K562 (cell line): Measurements from ENCODE around the gene RASSF6. TPM values are rescaled to one million over a fixed set of nuclear protein-coding genes. Genes with fewer than 3 reads are reported as not detected.

Experiments
- ATAC-seq: fragments of 200-7000 bp; cut with Tn5 transposase; 3 replicates; pipeline ENCODE4 v1.9.1; 2020; ENCODE audit warnings: moderate library complexity
- BruUV-seq: library from RNA; stranded (reverse); fragments of 400-500 nt; replicated peaks from 2 replicates; lab custom pipeline; 2021; lab: Mats Ljungman, UMichigan
- CTCF ChIA-PET: fragments of 300-600 bp; formaldehyde crosslinking; extraction: SDS; loops from one replicate; lab custom pipeline; 2021; ENCODE audit warnings: low intra/inter-chr PET ratio; lab: Yijun Ruan, JAX
- POLR2A ChIA-PET: fragments of 300-600, 350-650 bp; sonication (Branson Sonifier 250); formaldehyde crosslinking; extraction: SDS; loops from one replicate; lab custom pipeline; 2021; ENCODE audit warnings: antibody characterized with exemption, inconsistent platforms; lab: Yijun Ruan, JAX
- DNase-seq, 4 experiments: peaks; one replicate each; pipeline versions ENCODE4 v3.0.0 to v3.0.0-alpha.2; 2011 to 2018; ENCODE audit warnings: low spot score in 3 of 4, mixed read lengths in 3 of 4; ENCODE audit errors: extremely low read depth in 1 of 4
- FAIRE-seq: peaks from 2 replicates; lab custom pipeline; 2011; peaks lifted over from hg19 to GRCh38; lab: Jason Lieb, UNC
- H2AFZ ChIP-seq: 2 replicates; pipeline ENCODE4 v1.6.0; 2011; ENCODE audit warnings: low read depth, low read length, control low read depth, inconsistent platforms
- H3K27ac ChIP-seq: fragments of 200-600 bp; 3 replicates; pipeline ENCODE4 v1.8.0; 2011; ENCODE audit warnings: low read depth, mild to moderate bottlenecking, control low read depth, inconsistent platforms, low read length, moderate library complexity, mixed read lengths; ENCODE audit errors: extremely low read depth
- H3K27me3 ChIP-seq, 2 experiments: fragments of 300-600 bp in 1 of 2; 2 replicates in 1 of 2; 3 replicates in 1 of 2; pipeline versions ENCODE4 v1.6.0 to v1.8.0; 2011; ENCODE audit warnings: inconsistent platforms in 2 of 2, low read length in 2 of 2, mild to moderate bottlenecking in 1 of 2, mixed read lengths in 1 of 2, moderate library complexity in 1 of 2; ENCODE audit not compliant: control insufficient read depth in 2 of 2, insufficient read depth in 2 of 2
- H3K36me3 ChIP-seq: fragments of 300-600 bp; 3 replicates; pipeline ENCODE4 v1.8.0; 2011; ENCODE audit warnings: mild to moderate bottlenecking, low read length, inconsistent platforms; ENCODE audit not compliant: control insufficient read depth, insufficient read depth
- H3K4me1 ChIP-seq, 2 experiments: fragments of 200-600 bp in 1 of 2; replicated peaks in 1 of 2; 2 replicates in 1 of 2; 3 replicates in 1 of 2; pipeline versions ENCODE4 v1.5.1 to v1.8.0; 2011; ENCODE audit warnings: inconsistent platforms in 2 of 2, low read length in 2 of 2, mild to moderate bottlenecking in 1 of 2, mixed read lengths in 1 of 2, moderate library complexity in 1 of 2; ENCODE audit not compliant: control insufficient read depth in 2 of 2, insufficient read depth in 2 of 2
- H3K4me2 ChIP-seq: 2 replicates; pipeline ENCODE4 v1.6.1; 2011; ENCODE audit warnings: low read length, control low read depth, inconsistent platforms, mixed read lengths; ENCODE audit not compliant: insufficient read depth
- H3K4me3 ChIP-seq: fragments of 200-600 bp; sonication (generic), shearing (Covaris generic); 2 replicates; pipeline ENCODE4 v1.5.1; 2016; ENCODE audit warnings: control low read depth, inconsistent platforms
- H3K79me2 ChIP-seq: fragments of 200-600 bp; 3 replicates; pipeline ENCODE4 v1.8.0; 2011; ENCODE audit warnings: low read length, inconsistent platforms; ENCODE audit not compliant: control insufficient read depth, insufficient read depth
- H3K9ac ChIP-seq, 2 experiments: 2 replicates each; pipeline versions ENCODE4 v1.6.0 to v1.6.1; 2011; ENCODE audit warnings: low read depth in 2 of 2, low read length in 2 of 2, control low read depth in 1 of 2, inconsistent platforms in 1 of 2, mild to moderate bottlenecking in 1 of 2, mixed read lengths in 1 of 2; ENCODE audit not compliant: insufficient read depth in 1 of 2
- H3K9me1 ChIP-seq: one replicate; pipeline ENCODE4 v1.6.0; 2011; ENCODE audit warnings: inconsistent platforms, mild to moderate bottlenecking, low read length, moderate library complexity; ENCODE audit not compliant: control insufficient read depth, insufficient read depth
- H3K9me3 ChIP-seq: replicated peaks from 2 replicates; pipeline ENCODE4 v1.5.1; 2011; ENCODE audit warnings: low read depth, low read length, inconsistent platforms; ENCODE audit not compliant: control insufficient read depth, insufficient read depth
- H4K20me1 ChIP-seq: replicated peaks from 2 replicates; pipeline ENCODE4 v1.6.1; 2011; ENCODE audit warnings: low read length, inconsistent platforms, mixed read lengths; ENCODE audit not compliant: control insufficient read depth, insufficient read depth
- BMI1 ChIP-seq: fragments of 150-350 bp; IDR thresholded peaks from 2 replicates; pipeline ENCODE4 v1.6.1; 2014; ENCODE audit warnings: low read length
- ILK ChIP-seq: fragments of 450-650 bp; IDR thresholded peaks from 2 replicates; pipeline ENCODE4 v1.6.1; 2016; ENCODE audit warnings: missing genetic modification characterization, low read depth, mild to moderate bottlenecking, missing compliant biosample characterization, moderate library complexity, borderline replicate concordance
- KLF6 ChIP-seq: fragments of 250-450 bp; sonication (Bioruptor Pico); IDR thresholded peaks from 2 replicates; pipeline ENCODE4 v1.4.0; 2020; ENCODE audit warnings: mild to moderate bottlenecking, moderate library complexity, borderline replicate concordance
- MCM5 ChIP-seq: fragments of 450-650 bp; IDR thresholded peaks from 2 replicates; pipeline ENCODE4 v1.6.1; 2016; ENCODE audit warnings: low read depth
- TAL1 ChIP-seq: fragments of 450-650 bp; IDR thresholded peaks from 2 replicates; pipeline ENCODE4 v1.6.1; 2016; ENCODE audit warnings: mild to moderate bottlenecking
- ZKSCAN1 ChIP-seq: fragments of 150-350 bp; IDR thresholded peaks from 2 replicates; pipeline ENCODE4 v1.6.1; 2016; ENCODE audit warnings: low read depth, low read length
- ZNF124 ChIP-seq: sonication (generic); formaldehyde crosslinking; IDR thresholded peaks from 2 replicates; pipeline ENCODE4 v1.8.1; 2022; ENCODE audit warnings: missing genetic modification reagents
- ZNF561 ChIP-seq: fragments of 450-650 bp; formaldehyde crosslinking; conservative IDR thresholded peaks from 2 replicates; pipeline ENCODE4 v1.4.0; 2020; ENCODE audit warnings: mild to moderate bottlenecking, moderate library complexity
- ZZZ3 ChIP-seq: fragments of 450-650 bp; IDR thresholded peaks from 2 replicates; pipeline ENCODE4 v1.6.1; 2016; ENCODE audit warnings: antibody characterized with exemption, mild to moderate bottlenecking, moderate library complexity
- in situ Hi-C: fragments of 300-500 bp; cut with MboI; formaldehyde crosslinking; loops from 4 replicates; pipeline ENCODE4 v1.15.0; 2018; ENCODE audit warnings: inconsistent platforms, mixed read lengths
- intact Hi-C: fragments of 100-400 bp; cut with micrococcal nuclease; formaldehyde crosslinking; loops from 2 replicates; pipeline ENCODE4 v1.14.2; 2022
- polyA plus RNA-seq, 8 experiments: library from polyadenylated mRNA; depleted of rRNA in 4 of 8; stranded (reverse) in 5 of 8; unstranded in 3 of 8; fragments of >200 nt; fragmentation: Nextera tagmentation in 2 of 8; fragmentation: Illumina TruSeq in 1 of 8; extraction: Ambion mirVana in 2 of 8; extraction: Trizol in 1 of 8; gene quantifications; 2 replicates each; pipeline versions ENCODE4 v1.2.1 to v1.2.3, GENCODE V29; 2011 to 2014; ENCODE audit warnings: inconsistent platforms in 1 of 8, missing spikeins in 1 of 8
- total RNA-seq, 7 experiments: library from RNA; depleted of rRNA in 6 of 7; stranded (reverse); fragments of >200 nt in 6 of 7; fragmentation: Illumina TruSeq in 2 of 7; extraction: Trizol in 2 of 7; gene quantifications; 2 replicates each; pipeline versions ENCODE4 v1.2.1 to v1.2.3, GENCODE V29; 2011 to 2021; ENCODE audit warnings: low replicate concordance in 1 of 7
- TF ChIP-seq, protein P1 (sequence below): fragments of 450-650 bp; IDR thresholded peaks from 2 replicates; pipeline ENCODE4 v1.7.1; 2018; ENCODE audit warnings: mild to moderate bottlenecking, low read depth; ENCODE audit not compliant: partially characterized antibody
- TF ChIP-seq, protein P2 (sequence below): fragments of 450-650 bp; IDR thresholded peaks from 2 replicates; pipeline ENCODE4 v1.6.1; 2014; ENCODE audit warnings: low read depth, mild to moderate bottlenecking, moderate library complexity, borderline replicate concordance

Gene RASSF6
- total and polyA plus RNA-seq, 9 of the 15 experiments (the other 6 are each of a cell fraction or from before 2014, with no cell fraction given): under 0.01 to 0.25 (median 0.06) TPM; not detected in 1

DNA sequence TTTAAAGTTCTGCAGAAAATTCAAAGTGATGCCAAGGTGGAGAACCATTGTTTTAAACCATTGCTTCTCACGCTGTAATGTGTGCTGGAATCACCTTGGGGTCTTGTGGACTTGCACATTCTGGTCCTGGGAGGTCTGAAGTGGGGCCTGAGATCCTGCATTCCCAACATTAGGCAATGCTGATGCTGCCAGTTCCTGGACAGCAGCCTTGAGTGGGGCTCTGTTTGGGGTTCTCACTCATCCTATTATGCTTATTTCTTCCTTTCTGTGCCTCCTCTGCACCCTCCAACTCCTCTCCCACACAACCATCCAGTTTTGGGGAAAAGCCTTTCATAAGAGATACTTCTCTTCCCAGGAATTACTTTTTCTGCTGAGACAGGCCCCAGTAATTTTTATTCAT lies 44.2 kb upstream of the RASSF6 start (continued):
- no peak for TF ChIP-seq ZNF561 (CRISPR knock-in tag)
- no peak for TF ChIP-seq KLF6
- TF ChIP-seq, protein P1, sequence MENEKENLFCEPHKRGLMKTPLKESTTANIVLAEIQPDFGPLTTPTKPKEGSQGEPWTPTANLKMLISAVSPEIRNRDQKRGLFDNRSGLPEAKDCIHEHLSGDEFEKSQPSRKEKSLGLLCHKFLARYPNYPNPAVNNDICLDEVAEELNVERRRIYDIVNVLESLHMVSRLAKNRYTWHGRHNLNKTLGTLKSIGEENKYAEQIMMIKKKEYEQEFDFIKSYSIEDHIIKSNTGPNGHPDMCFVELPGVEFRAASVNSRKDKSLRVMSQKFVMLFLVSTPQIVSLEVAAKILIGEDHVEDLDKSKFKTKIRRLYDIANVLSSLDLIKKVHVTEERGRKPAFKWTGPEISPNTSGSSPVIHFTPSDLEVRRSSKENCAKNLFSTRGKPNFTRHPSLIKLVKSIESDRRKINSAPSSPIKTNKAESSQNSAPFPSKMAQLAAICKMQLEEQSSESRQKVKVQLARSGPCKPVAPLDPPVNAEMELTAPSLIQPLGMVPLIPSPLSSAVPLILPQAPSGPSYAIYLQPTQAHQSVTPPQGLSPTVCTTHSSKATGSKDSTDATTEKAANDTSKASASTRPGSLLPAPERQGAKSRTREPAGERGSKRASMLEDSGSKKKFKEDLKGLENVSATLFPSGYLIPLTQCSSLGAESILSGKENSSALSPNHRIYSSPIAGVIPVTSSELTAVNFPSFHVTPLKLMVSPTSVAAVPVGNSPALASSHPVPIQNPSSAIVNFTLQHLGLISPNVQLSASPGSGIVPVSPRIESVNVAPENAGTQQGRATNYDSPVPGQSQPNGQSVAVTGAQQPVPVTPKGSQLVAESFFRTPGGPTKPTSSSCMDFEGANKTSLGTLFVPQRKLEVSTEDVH: no peak

DNA sequence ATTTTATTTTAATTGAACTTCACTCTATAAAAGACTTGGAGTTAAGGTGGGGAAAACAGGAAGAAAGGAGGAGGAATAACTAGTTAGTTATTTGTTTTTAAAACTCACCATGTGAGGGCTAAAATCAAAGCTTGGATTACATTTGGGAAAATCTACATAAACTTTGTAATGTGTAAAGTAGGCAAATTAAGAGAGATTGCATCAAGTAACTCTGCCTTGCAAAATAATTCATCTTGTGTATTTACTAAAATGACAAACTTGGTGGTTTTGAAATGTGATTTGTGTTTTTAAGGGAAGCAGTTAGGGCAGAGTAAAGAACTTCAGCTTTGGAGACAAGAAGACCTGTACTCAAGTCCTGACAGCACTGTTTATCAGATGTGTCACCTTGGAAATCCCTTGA lies 43.3 kb upstream of the RASSF6 start:
- no peaks in the 10 kb centered on the region for H3K9me1 ChIP-seq

More for the DNA sequence above, 43.3 kb upstream of the RASSF6 start:
- no peak overlapping the region for H3K4me3 ChIP-seq
- no peaks in the 10 kb centered on the region for H4K20me1 ChIP-seq
- H3K4me2 ChIP-seq: no peak overlapping the region
- no peaks in the 10 kb centered on the region for H3K9me3 ChIP-seq
- H3K9ac ChIP-seq: no peak overlapping the region
- POLR2A ChIA-PET: no interaction called here
- FAIRE-seq (no peak), DNase-seq (no peak), ATAC-seq (no peak)
- CTCF ChIA-PET: interaction anchor here (1.4 to 1.8 kb wide), 3 partner anchors 200 to 471 kb away, joined by 5 to 15 read pairs (median 8); no protein-coding TSS in a partner anchor
- no peaks in the 10 kb centered on the region for H3K79me2 ChIP-seq
- in situ Hi-C loops: loop anchor here (10.0 kb wide), 1 partner anchor 371 kb away; the partner anchor contains the start of gene CXCL3
- TF ChIP-seq TAL1: no peak
- no peak for TF ChIP-seq MCM5
- TF ChIP-seq ZKSCAN1: no peak
- TF ChIP-seq ZZZ3: no peak
- no peak for TF ChIP-seq ZNF124
- TF ChIP-seq, protein P2, sequence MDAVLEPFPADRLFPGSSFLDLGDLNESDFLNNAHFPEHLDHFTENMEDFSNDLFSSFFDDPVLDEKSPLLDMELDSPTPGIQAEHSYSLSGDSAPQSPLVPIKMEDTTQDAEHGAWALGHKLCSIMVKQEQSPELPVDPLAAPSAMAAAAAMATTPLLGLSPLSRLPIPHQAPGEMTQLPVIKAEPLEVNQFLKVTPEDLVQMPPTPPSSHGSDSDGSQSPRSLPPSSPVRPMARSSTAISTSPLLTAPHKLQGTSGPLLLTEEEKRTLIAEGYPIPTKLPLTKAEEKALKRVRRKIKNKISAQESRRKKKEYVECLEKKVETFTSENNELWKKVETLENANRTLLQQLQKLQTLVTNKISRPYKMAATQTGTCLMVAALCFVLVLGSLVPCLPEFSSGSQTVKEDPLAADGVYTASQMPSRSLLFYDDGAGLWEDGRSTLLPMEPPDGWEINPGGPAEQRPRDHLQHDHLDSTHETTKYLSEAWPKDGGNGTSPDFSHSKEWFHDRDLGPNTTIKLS: no peak
- no peak for TF ChIP-seq BMI1
- TF ChIP-seq ILK (tag): no peak
- no TSS peak for BruUV-seq
- H3K27ac ChIP-seq: no peak overlapping the region
- no peak overlapping the region for H2AFZ ChIP-seq
- no peaks in the 10 kb centered on the region for H3K27me3 ChIP-seq
- H3K36me3 ChIP-seq: no peaks in the 10 kb centered on the region
- H3K4me1 ChIP-seq: no peaks in the 10 kb centered on the region; a peak in 1 of 5 replicates
- intact Hi-C loops: loop anchor here (1.0 to 5.0 kb wide), 5 partner anchors 64 to 649 kb away; partner anchors contain the start of gene CXCL3
